Measurements from ENCODE around the gene F8. TPM values are rescaled to one million over a fixed set of nuclear protein-coding genes. Genes with fewer than 3 reads are reported as not detected.
"Not testable (repeated sequence)": the region's sequence is repeated elsewhere in the genome, so short reads cannot be mapped to it uniquely, and the experiment has no call there.

The F8 gene
- total and polyA plus RNA-seq, 10 of the 15 experiments (the other 5 are each of a cell fraction or from before 2014, with no cell fraction given): 3.0 to 8.1 (median 5.1) TPM

DNA sequence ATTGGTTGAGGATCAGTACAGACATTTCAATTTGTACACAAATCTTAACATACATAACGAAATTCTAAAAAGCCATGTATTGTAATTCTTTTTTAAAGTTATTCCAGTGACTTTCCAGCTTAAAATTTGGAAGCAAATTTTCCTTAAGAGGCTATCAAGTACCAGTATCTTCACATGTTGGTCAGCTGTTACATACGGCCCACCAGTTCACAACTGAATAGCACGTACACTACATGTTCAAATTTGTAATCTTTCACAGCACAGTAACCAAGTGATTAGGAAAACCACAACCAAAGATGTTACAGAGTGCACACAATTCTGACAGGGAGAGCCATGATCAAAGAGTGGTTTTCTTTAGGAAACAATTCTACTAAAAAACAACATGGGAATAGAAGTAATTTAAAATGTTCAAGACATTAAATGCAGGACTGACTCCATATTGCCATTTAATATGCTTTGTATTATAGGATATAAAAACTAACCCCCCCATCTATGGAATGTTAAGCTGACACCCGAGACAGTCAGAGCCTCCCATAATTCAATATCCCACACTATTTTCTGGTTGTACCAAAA is 206.1 kb downstream of the F8 start:
- H2AFZ ChIP-seq (ENCODE audit: control insufficient read depth, low read depth, low read length); FAIRE-seq; H3K27ac ChIP-seq (ENCODE audit: control insufficient read depth, insufficient read depth); H3K79me2 ChIP-seq (ENCODE audit: control insufficient read depth, insufficient read depth, low read length); H3K27me3 ChIP-seq (replicated peaks in 1 of 2; ENCODE audit: control insufficient read depth in 2 of 2, insufficient read depth in 2 of 2, low read length in 1 of 2); ATAC-seq; H3K4me1 ChIP-seq (ENCODE audit: control insufficient read depth, insufficient read depth, low read length); H4K20me1 ChIP-seq (ENCODE audit: control insufficient read depth, insufficient read depth); in situ Hi-C loops (cut with MboI); H3K9ac ChIP-seq (ENCODE audit: control insufficient read depth, insufficient read depth, low read length); H3K4me2 ChIP-seq (ENCODE audit: control insufficient read depth, insufficient read depth); intact Hi-C loops (cut with micrococcal nuclease; ENCODE audit: unreplicated experiment); POLR2A ChIA-PET; BruUV-seq (replicated peaks); RAD21 ChIA-PET (ENCODE audit: unreplicated experiment); SMC1A ChIA-PET (ENCODE audit: uncharacterized antibody, unreplicated experiment); DNase-seq (ENCODE audit: low read depth, low spot score); CTCF ChIA-PET; H3K36me3 ChIP-seq (ENCODE audit: control insufficient read depth in 2 of 2, insufficient read depth in 2 of 2, low read length in 1 of 2); H3K9me3 ChIP-seq (replicated peaks; ENCODE audit: control insufficient read depth, insufficient read depth, low read length); H3K4me3 ChIP-seq: not testable (repeated sequence)
- WGBS (ENCODE audit: insufficient coverage, insufficient replicate concordance, low lambda C conversion rate, missing lambda C conversion rate): 51% methylated on average over 4 of the region's 4 CpGs

DNA sequence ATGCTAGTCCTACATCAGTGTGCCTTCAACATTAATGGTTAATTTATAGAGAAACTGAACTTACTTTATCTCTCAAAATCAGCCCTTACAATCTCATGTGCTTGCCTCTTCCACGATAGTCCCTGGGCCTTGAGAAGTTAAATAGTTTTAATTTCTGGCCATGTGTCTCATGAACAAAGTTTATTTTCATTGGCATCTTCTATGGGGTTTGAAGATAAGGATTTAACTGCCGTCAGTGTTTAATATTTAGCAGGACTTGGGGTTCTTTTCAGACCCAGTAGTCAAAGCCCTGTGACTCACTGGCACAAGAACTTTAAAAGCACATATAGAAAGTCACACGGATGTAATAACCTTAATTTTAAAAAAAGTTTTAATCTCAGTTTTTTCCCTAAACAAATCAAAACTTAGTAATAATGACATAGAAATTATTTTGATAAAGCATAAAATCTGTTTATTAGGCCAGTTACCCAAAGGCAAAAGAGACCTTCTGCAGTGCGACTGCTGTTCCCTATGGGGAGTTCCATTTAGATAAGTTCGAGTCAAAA is 207.2 kb downstream of the F8 start:
- Histone ChIP-seq H3K27ac (ENCODE audit: control insufficient read depth, insufficient read depth) (no peak overlapping the region), H3K27me3 (replicated peaks in 1 of 2; ENCODE audit: control insufficient read depth in 2 of 2, insufficient read depth in 2 of 2, low read length in 1 of 2) (no peaks in the 10 kb centered on the region), H3K4me2 (ENCODE audit: control insufficient read depth, insufficient read depth) (no peak overlapping the region), H3K9me3 (replicated peaks; ENCODE audit: control insufficient read depth, insufficient read depth, low read length) (no peaks in the 10 kb centered on the region), H4K20me1 (ENCODE audit: control insufficient read depth, insufficient read depth) (no peaks in the 10 kb centered on the region), H3K4me1 (ENCODE audit: control insufficient read depth, insufficient read depth, low read length) (no peaks in the 10 kb centered on the region), H3K9ac (ENCODE audit: control insufficient read depth, insufficient read depth, low read length) (no peak overlapping the region), H3K36me3 (ENCODE audit: control insufficient read depth in 2 of 2, insufficient read depth in 2 of 2, low read length in 1 of 2) (no peaks in the 10 kb centered on the region), H3K4me3 (no peak overlapping the region), H3K79me2 (ENCODE audit: control insufficient read depth, insufficient read depth, low read length) (no peaks in the 10 kb centered on the region), H2AFZ (ENCODE audit: control insufficient read depth, low read depth, low read length) (no peak overlapping the region)
- no TSS peak for BruUV-seq (replicated peaks)
- in situ Hi-C loops (cut with MboI): no loop called here
- WGBS (ENCODE audit: insufficient coverage, insufficient replicate concordance, low lambda C conversion rate, missing lambda C conversion rate): 48% methylated on average over 5 of the region's 5 CpGs
- TF ChIP-seq POLR2A (IDR thresholded peaks at IDR 0.05; ENCODE audit: low read depth, low read length): no peak
- no peak for TF ChIP-seq KAT2A (conservative IDR thresholded peaks at IDR 0.05; ENCODE audit: control insufficient read depth, low read depth, low read length)
- no peak for TF ChIP-seq MTA2 (IDR thresholded peaks at IDR 0.05; ENCODE audit: low read depth)
- no peak for TF ChIP-seq PML (IDR thresholded peaks at IDR 0.05; ENCODE audit: low read length)
- no peak for TF ChIP-seq CBFB (IDR thresholded peaks at IDR 0.05; ENCODE audit: low read depth)
- TF ChIP-seq STAT3 (IDR thresholded peaks at IDR 0.05; ENCODE audit: low read depth, low read length): no peak
- TF ChIP-seq BACH1 (IDR thresholded peaks at IDR 0.05; ENCODE audit: borderline replicate concordance): no peak
- no peak for TF ChIP-seq NBN (IDR thresholded peaks at IDR 0.05)
- TF ChIP-seq ZNF274 (IDR thresholded peaks at IDR 0.05; ENCODE audit: insufficient read depth, insufficient read length): no peak
- TF ChIP-seq ATF7 (IDR thresholded peaks at IDR 0.05; ENCODE audit: low read depth): no peak
- no peak for FAIRE-seq
- intact Hi-C loops (cut with micrococcal nuclease; ENCODE audit: unreplicated experiment): no loop called here
- RAD21 ChIA-PET (ENCODE audit: unreplicated experiment): no interaction called here
- SMC1A ChIA-PET (ENCODE audit: uncharacterized antibody, unreplicated experiment): no interaction called here
- no peak for ATAC-seq
- no peak for DNase-seq (ENCODE audit: low read depth, low spot score)
- POLR2A ChIA-PET: no interaction called here
- CTCF ChIA-PET: no interaction called here
